GM19452 (cell line): ENCODE results near the gene TTF2.
"Not testable (repeated sequence)": the region's sequence is repeated elsewhere in the genome, so short reads cannot be mapped to it uniquely, and the experiment has no call there.

Experiments used
- ATAC-seq: cut with Tn5 transposase; IDR thresholded peaks from one replicate; pipeline ENCODE4 v1.9.1; 2021; ENCODE audit not compliant: unreplicated experiment

TTF2 gene

DNA sequence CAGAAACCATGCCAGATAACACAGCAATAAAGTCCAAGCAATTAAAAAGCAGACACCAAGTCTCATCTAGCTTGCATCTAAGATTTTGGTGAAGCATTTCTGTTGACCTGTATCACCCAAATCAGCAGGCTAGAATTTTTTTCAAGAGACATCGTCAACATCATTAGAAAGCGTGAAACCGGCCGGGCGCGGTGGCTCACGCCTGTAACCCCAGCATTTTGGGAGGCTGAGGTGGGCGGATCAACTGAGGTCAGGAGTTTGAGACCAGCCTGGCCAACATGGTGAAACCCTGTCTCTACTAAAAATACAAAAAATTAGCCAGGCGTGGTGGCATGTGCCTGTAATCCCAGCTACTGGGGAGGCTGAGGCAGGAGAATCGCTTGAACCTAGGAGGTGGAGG, 59.0 kb downstream of the TTF2 start:
- ATAC-seq = not testable (repeated sequence)

DNA sequence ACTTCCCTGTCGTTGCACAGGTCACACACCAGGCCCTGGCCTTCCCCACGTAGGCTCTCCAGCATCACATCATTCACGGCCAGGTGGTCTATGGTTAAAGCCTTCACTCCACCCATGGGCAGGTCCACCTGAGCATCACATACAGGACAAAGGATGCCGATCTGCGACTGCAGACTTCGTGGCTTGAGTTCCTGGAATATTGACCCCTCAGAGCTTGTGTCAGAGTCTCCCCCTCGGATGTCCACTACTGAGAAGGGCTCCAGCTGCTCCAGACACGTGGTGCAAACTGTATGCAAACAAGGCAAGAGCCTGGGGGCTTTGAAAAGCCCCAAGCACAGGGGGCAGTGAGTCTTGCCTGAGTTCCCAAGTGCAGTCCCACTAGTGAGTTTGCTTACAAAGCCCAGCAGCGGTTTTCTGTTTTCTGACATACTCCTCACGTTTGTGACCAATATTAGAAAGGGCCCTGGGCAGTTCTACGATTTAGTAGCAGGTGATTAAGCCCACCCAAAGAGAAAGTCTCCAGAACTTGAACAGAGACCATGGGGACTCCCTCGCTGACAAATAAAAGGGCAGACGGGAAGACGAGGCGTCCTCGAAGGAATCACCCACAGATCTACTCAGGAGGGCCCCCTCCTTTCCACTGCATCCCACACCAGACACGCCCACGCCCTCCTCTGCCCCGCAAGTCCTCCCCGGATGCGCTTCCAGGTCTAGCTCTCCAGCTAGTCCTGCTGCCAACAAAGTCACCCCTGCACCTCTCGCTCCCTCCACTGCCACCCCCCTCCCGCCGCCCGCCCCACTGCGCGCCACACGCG, 60.9 kb downstream of the TTF2 start:
- ATAC-seq = no peak

DNA sequence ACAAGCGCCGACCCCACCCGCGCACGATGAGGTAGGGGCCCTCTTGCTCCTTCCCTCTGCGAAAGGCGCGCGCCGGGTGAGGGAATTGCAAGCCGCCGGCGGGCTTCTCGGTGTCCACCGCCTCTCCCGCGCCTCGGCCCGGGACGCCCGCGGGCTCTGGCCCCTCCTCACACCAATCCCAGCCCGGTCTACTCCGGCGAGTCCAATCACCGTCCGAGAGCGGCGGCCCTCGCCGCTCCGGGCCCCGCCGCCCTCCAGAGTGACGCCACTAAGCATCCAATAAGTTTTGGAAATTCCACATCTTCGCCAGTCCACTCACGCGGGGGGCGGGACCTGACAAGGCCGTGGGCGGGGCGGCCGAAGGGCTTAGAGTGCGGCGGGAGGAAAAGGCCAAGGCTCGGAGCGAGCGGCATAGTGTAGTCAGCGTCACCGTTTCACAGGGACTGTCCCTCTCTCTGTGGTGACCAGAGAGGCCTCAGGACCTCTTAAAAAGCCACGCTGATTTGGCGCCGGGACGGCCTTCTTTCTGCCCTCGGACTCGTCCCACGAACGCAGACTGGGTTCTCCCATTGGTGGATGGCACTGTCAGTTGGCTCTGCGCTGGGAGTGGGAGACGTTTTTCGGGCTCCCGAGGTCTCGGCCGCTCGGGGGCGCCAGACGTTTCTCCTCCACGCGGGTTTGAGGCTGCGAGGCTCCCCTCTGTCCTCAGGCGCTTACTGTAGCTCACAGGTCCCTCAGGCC, 61.6 kb downstream of the TTF2 start, which contains the start of gene TRIM45:
Gene TRIM45, minus strand, starts transcription at position 161 of the 741 bp plus-strand sequence. CDS start 548 bp downstream, outside the sequence.
- peak; percentile 83 for ATAC-seq

DNA sequence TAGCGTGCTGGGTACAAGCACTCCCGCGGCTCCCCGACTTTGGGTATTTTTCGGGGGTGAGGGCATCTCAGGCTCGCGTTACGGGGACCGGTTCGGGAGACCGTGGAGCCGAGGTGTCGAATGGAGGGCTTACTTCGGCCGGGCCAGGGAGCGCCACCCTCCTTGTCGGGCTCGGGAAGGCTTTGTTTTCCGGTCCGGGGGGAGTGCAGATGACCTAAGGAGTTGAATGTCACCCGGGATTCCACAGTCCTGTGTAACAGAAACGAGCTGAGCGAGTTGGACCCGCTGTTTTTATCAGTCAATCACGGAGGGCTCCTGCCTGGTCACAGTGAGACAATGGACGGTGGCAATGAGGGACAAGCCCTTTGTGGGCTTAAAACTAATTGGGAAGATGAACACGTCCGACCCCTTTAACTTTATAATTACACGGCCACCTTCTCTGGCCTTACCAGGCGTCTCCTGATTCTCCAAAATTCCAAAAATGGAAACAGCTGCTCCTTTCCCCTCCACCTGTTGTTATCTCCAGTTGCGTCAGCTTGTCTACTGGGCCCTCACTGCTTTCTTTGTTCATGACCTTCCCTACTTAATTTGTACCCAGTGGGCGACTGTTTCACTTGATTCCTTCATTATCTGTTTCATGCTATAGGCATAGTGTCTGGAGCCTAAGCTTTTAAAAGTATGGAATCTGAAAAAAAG, 62.4 kb downstream of the TTF2 start:
- ATAC-seq = no peak

DNA sequence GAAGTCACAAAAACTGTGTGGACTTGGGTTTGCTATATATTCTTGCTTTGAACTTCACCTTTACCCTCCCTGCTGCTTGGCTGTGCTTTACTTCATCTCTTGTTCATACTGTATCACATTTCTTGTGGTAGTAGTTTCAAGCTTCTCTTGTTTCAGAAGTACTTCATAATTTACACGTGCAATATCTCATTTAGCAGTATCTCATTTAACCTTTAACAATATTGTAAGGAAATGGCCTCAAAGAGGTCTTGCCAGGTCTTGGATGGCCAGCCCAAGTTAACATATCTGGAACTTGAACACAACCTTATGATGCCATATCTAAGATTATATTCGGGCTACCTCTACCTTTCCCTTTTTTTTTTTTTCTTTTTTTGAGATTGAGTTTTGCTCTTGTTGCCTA, 63.1 kb downstream of the TTF2 start:
- ATAC-seq = no peak

DNA sequence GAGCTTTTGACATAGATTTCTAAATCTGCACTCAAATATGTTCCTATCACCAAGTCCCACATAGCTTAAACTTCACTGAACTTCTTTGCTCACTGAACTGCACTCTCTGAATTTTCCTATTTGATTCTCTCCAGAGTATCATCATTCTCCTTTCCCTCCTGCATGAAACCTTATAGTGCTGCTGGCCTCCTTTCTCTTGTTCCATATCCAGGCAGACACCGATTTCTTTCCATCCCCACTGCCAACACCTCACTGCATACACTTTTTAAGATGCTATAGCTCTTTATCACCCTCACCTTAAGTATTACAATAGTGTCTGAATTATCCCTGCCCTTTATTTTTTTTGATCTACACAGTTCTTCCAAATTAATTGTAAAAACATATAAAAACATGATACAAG, 64.5 kb downstream of the TTF2 start:
- no peak for ATAC-seq

DNA sequence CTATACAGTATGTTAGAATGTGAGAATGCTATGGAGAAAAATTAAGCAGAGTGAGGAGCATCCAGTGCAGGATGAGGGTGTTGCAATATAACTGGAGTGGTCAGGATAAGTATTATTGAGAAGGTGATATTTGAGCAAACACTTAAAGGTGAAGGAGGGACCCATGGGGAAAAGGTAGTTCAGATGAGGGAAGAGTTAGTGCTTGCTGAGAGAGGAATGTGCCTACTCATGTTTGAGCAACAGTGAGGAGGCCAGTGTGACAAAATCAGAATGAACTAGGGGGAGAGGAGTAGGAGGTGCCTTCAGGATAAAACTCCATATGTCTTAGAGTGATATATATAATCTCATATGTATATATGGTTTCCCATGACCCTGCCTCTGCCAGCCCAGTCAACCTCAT, 67.7 kb downstream of the TTF2 start:
- ATAC-seq = no peak

DNA sequence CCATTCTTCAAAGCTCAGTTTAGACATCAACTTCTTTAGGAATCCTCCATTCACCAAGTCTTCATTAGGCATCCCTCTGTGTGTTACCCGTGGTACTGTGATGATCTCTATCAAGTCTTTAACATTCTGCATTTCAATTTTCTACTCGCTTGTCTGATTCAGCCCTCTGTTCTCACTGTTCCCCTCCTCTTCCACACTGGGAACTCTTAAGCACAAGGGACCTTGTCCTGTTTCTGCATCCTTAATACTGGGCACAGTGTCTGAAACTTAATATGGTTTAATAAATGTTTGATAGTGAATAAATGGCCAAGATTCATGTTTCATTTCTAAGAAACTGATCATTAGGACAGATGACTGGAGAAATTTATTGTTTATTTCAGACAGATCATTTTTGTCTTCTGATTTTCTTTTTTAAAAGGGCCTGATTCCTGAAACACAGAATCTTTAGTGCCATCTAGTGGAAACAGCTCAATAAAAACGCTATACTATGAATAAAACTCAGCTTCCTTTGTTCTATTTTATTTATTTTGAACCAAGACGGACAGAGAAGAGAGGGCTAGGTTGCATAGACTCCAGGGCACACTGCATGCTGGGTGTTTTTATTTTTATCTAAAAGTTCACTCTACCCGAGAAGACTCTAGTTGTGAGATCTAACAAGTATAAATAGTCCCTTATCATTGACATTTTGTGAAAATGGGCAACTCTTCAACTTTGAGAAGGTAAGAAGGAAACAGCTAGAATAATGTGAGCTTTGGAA, 68.4 kb downstream of the TTF2 start:
- no peak for ATAC-seq

DNA sequence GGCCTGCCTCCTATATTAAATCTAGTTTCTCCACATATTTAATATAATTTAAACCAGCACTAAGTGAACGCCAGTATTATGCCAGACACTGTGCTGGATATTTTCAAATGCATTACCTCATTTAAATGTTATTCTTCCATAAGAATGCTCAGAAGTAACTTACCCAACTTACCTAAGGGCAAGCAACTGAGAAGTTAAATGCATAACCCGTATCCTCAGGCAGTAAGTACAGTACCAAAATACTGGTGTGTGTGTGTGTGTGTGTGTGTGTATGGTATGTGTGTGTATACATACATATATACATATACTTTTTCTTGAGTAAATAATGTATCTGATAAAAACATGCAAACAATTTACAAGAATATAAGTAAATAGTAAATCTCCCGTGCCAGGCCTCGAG, 70.4 kb downstream of the TTF2 start:
- no peak for ATAC-seq

DNA sequence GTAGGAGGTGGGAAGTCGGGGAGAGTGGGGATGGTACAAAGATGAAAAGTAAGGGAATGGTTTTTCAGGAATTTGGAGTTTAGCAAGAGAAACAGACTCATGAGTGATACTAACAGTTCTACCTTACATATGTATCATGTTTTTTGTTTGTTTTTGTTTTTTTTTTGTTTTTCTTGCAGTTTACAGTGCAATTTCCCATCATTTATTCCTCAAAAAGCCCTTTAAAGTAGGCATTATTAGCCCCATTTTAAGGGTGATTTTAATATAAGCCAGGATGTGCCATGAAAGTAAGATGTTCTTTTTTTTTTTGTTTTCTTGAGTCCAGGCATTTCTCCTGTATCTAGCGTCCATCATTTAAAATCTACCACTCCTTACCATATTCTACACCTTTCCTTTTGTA, 75.2 kb downstream of the TTF2 start:
- no peak for ATAC-seq

DNA sequence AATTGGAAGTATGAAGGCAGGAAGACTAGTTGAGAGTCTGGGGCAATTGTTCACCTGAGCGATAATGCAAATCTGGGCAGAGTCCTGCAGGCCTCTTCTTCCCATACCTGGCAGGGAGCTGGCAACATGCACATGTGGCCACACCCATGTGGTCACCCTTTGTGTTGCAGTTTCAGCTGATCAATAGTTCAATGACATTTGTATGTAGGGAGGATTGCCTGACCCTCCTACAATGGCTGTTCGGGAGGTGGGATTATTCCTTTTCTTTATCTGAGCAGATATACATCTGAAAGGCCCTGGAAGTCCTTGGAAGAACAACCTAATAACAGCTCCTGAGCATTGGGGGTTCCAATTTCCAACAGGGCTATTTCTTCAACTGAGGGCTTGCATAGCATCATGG, 76.6 kb downstream of the TTF2 start:
- no peak for ATAC-seq

DNA sequence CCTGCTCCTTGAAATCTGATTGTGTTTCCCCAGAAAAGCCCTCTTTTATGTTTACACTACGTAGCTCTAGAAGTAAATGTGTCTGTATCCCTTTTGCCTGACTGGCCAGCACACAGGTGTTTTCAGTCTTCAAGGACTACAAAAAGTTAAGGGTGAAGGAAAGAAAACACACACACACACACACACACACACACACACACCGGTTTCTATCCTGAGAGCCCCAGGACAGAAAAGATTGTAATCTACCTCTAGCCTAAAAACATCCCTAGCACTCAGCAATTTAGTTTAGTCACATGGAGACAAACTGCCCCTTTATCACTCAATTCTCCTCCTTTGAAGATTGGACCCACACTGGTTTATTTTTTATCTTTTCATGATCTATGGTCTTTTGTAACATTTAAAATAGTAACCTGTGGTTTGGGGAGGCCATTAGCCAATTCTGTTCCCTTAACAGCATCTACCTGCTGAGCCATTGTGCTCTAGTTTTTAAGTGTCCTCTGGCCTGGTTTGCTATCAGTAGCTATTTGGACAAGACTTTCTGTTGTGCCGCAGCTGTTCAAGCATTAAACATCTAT, 77.2 kb downstream of the TTF2 start:
- ATAC-seq = no peak

DNA sequence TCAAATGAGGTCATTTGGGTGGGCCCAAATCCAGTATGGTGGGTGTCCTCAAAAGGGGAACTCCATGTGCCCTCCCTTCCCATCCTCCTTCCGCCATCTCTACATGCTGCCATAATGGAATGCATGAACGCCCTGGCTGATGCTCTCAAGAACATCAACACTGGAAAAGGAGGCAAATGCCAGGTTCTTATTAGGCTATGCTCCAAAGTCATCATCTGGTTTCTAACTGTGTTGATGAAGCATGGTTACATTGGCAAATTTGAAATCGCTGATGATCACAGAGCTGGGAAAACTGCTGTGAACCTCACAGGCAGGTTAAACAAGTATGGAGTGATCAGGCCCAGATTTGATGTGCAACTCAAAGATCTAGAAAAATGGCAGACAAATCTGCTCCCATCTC, 78.0 kb downstream of the TTF2 start:
- ATAC-seq = no peak

DNA sequence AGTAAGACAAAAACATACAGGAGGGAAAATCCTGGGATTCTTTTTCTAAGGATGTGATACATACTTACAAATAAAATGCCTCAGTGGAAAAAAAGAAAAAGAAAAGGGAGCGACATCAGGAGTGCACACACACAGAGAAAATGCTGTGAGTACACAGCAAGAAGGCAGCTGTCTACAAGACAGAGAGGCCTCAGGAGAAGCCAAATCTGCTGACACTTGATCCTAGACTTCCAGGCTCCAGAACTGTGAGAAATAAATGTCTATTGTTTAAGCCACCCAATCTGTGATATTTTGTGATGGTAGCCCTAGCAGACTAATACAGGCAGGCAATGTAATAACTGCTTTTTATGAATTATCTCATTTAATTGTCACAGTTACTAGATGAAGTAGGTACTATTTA, 78.4 kb downstream of the TTF2 start:
- no peak for ATAC-seq

DNA sequence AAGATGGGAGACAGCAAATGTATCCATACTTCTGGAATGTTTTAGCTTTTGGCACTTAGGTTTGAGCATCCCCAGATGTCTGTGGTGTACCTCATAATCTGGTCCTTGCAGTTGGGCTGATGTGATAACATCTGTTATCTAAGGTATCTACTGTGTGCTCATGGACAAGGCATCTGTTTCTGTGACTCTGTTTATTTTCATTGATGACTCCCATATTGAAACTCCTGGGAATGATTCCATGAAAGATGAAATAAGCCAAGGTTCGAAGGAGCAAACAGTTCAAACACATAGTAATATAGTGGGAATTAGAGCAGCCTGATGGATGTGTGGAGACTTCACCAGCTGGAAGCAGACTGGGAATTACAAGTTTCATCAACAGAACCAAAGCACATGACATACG, 82.1 kb downstream of the TTF2 start:
- no peak for ATAC-seq

DNA sequence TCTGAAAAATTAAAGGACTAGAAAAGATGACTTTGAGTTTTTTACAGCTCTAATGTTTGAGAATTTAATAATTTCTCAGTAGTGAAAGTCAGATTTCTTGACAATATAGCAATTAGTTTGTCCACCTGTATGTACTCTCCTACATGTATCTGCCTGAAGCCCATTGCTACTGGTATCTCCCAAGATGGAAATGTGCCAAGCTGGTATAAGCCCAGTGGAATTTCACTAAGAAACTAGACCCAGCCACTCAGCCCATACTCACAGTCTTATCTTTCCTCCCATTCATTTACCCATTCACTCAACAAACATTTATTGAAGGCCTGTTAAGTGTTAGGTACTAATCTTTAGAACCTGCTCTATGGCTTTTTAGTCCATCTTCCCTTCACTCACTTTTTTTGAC, 83.0 kb downstream of the TTF2 start:
- no peak for ATAC-seq

DNA sequence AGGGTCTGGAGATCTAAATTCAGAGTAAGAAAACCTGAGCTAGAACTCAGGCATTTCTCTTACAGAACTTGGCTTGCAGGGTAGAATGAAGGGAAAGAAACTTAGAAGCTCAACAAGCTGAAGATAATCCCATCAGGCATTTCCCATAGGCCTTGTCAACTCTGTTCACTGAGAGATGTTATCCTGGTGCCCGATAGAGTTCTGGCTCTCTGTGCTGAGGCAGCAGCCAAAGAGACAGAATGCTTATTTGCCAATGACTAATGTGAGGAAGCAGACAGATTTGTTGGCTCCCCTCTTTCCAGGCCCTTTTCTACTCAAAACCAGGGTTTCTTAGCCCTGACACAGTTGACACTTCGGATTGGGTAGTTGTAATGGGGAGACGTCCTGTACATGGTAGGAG, 83.7 kb downstream of the TTF2 start:
- no peak for ATAC-seq

DNA sequence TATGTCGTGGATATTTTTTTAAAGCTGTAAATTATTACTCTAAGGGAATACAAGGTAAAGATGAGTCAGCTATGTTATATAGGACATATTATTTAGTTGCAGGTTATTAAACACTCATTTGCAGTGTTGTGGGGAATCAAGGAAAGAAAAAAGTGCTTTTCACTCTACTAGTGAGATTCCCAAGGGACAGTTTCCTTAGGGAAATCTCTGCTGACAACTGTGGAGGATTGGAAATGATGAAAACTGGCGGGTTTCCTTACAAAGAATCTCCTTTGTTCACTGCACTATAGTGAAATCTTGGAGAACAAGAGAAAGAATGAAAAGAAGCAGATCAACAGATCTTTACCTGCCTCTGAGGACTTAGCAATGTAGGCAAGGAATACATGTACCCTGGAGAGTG, 85.9 kb downstream of the TTF2 start:
- no peak for ATAC-seq

DNA sequence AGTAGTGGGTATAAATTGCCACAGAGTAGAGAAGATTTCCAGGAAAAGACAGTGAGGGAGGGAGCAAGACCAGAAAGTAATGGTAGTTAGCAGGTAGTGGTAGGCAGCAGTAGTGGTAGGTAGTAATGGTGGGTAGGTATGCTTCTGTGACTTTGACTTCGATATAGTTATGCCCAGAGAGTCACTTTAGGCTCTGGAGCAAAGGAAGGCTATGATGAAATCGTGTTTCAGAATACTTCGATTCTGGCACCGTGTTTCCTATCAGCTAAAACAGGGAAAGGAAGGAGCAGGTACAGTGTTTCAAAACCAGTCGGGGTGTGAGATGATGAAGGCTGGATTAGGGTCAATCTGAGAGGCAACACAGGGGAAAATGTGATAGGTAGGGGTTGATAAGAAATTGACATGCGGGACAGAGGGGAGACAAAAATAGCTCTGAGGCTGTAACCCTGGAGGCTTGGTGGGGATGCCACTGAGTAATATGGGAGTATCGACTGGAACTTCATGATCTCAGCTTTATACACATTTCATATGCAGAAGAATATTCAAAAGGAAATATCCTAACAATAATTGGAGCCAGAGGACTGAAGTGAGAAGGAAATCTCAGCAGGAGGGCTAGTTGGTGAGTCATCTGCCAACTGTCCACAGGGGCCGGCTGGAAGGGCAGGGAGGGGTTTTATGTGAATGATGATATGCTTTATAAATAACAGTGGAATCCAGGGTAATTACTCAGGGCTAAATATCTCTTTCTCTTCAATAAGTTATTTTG, 86.6 kb downstream of the TTF2 start:
- no peak for ATAC-seq

DNA sequence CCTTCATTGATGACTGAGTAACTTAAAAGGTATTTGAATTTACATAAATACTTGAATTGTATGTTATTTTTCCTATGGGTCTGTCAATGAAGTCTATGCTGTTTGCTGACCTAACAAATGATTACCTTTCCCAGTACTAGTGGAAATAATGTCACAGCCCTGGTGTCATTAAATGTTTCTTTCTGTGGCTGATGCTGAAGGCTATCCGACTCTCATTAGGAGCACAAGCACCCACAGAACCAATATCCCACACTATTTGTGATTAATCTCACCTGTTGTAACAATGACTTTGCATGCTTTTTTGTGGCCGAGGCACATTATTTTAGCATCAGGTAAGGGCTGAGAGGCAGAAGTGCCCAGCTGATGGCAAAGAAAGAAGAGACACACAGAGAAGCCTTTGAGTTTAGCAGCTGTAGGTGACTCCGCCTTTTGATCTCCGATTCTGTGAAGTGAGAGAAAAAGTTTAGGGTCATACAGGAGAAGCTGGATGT, 87.3 kb downstream of the TTF2 start:
- no peak for ATAC-seq
